H1 (cell line): ENCODE measurements around the gene CDKN1B. TPM values are rescaled to one million over a fixed set of nuclear protein-coding genes. Genes with fewer than 3 reads are reported as not detected.

Source experiments
- CHD1 ChIP-seq: IDR thresholded peaks from 2 replicates; pipeline ENCODE4 v1.6.1; 2012; ENCODE audit warnings: low read depth, low read length, improper control_type of control experiment
- CREB1 ChIP-seq: IDR thresholded peaks from 2 replicates; pipeline ENCODE4 v1.6.1; 2012; ENCODE audit warnings: inconsistent platforms
- RAD21 ChIP-seq, 2 experiments: IDR thresholded peaks in 1 of 2; conservative IDR thresholded peaks in 1 of 2; 2 replicates each; pipeline ENCODE4 v1.6.1; 2011; ENCODE audit warnings: low read depth in 2 of 2, low read length in 2 of 2, improper control_type of control experiment in 1 of 2, inconsistent platforms in 1 of 2, mild to moderate bottlenecking in 1 of 2, moderate library complexity in 1 of 2
- polyA plus RNA-seq, 7 experiments: library from polyadenylated mRNA; depleted of rRNA in 3 of 7; stranded (reverse) in 5 of 7; unstranded in 2 of 7; fragments of >200 nt in 5 of 7; fragments of 200-250 nt in 2 of 7; gene quantifications; 1 replicate in 5 of 7; 2 replicates in 1 of 7; 4 replicates in 1 of 7; pipeline versions ENCODE4 v1.2.1 to v1.2.3, GENCODE V29; 2011 to 2013; ENCODE audit warnings: missing spikeins in 2 of 7, mixed read lengths in 2 of 7
- total RNA-seq: library from RNA; stranded (reverse); fragmentation: NEBNext Ultra II Directional; extraction: Animal tissue kit (Norgen Biotek cat#: 25700); gene quantifications from 2 replicates; pipeline ENCODE4 v1.2.1, GENCODE V29; 2021

The CDKN1B gene
- total and polyA plus RNA-seq, 2 of the 8 experiments (the other 6 are each of a cell fraction or from before 2014, with no cell fraction given): 6.5 to 27.2 TPM

DNA sequence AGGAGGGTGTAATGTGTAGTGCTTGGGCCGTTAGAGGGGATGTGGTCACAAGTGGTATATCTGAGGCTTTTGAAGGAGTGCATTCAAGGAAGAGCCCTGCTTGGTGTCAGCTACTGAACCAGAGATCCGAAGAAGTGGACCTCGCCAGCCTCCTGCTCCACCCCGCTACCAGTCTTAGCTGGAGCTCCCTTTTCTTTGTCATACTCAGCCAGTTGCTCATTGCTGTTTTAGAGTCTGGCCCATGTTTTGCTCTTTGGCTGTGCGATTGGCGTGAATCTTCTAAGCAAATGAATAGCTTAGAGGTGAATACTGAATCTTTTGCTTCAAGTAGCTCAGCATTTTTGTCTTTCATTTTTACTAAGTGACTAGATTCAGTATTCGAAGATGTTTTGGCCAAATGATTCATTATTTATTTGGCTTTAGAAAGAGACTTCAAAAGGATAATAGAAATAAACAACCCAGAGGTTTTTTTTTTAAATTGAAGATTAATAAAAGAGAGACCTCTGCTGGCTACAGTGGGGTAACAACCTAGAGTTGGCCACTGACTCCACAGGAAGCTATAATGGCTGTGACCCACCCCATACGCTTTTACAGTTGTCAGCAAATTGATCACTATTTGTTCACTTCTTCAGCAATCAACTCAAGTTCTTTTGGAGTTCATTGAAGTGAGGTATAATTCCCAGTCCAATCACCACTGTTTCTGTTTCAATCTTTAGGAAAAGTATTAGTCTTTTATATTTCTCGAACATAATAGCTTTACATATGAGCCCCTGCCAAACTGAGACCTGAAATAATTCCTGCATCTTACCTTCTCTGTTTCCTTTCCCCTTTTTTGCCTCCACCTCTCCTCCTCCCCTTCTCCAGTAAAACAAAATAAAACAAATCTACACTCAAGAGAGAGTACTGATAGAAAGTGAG, 19.9 kb downstream of the CDKN1B start (continued):
- TF ChIP-seq RAD21 (IDR thresholded peaks at IDR 0.05 in 1 of 2, conservative IDR thresholded peaks at IDR 0.05 in 1 of 2; ENCODE audit: low read depth in 2 of 2, low read length in 2 of 2) (peak; percentile 34 to 41), CREB1 (no peak), CHD1 (no peak)
